A673 (cell line): ENCODE data around the gene NUFIP1.

Experiments
- CTCF ChIP-seq: fragments of 300-800, 200-600 bp; sonication (generic); conservative IDR thresholded peaks from 2 replicates; pipeline ENCODE4 v1.5.1; 2017; ENCODE audit warnings: low read depth, mild to moderate bottlenecking, antibody characterized with exemption, low read length, moderate library complexity, mixed read lengths
- EZH2 ChIP-seq: fragments of 200-600 bp; sonication (generic); IDR thresholded peaks from 2 replicates; pipeline ENCODE4 v1.6.1; 2017; ENCODE audit warnings: borderline replicate concordance, low read depth, mild to moderate bottlenecking, mixed read lengths, antibody characterized with exemption, low read length; ENCODE audit not compliant: poor library complexity, severe bottlenecking

GRCh38 chr13:44930963-44931623 lies 58.2 kb downstream of the NUFIP1 start:
- TF ChIP-seq CTCF (no peak), EZH2 (no peak)
